ENCODE results near the gene RBFOX2. TPM values are rescaled to one million over a fixed set of nuclear protein-coding genes. Genes with fewer than 3 reads are reported as not detected.

RBFOX2 gene
- total RNA-seq, 1 donor from 2014 or later = 64.1 TPM

DNA sequence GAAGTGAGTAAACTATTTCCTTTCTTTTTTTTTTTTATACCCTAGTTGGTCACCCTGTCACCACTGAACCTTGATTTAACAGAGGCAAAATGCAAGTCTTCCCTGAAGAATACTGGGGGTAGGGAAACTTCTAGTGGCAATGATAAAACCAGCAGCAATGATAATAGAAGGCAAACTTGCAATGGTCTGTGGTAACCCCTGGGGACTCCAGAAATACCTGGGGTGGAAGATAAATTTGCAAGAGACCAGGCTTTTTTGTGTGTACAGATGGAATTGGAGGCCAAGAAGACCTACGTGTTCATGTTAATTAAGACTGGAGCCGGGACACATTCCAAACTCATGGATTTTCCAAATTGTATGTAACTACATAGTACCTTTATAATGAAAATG is 299.3 kb downstream of the RBFOX2 start:
- Histone ChIP-seq H3K36me3 (no peaks in the 10 kb centered on the region), H3K4me1 (no peaks in the 10 kb centered on the region), H3K27ac (no peak overlapping the region), H3K4me3 (no peak overlapping the region), H3K9me3 (no peaks in the 10 kb centered on the region), H3K27me3 (no peaks in the 10 kb centered on the region)
- intact Hi-C loops (cut with DNase I) = no loop called here
- TF ChIP-seq, protein P1, sequence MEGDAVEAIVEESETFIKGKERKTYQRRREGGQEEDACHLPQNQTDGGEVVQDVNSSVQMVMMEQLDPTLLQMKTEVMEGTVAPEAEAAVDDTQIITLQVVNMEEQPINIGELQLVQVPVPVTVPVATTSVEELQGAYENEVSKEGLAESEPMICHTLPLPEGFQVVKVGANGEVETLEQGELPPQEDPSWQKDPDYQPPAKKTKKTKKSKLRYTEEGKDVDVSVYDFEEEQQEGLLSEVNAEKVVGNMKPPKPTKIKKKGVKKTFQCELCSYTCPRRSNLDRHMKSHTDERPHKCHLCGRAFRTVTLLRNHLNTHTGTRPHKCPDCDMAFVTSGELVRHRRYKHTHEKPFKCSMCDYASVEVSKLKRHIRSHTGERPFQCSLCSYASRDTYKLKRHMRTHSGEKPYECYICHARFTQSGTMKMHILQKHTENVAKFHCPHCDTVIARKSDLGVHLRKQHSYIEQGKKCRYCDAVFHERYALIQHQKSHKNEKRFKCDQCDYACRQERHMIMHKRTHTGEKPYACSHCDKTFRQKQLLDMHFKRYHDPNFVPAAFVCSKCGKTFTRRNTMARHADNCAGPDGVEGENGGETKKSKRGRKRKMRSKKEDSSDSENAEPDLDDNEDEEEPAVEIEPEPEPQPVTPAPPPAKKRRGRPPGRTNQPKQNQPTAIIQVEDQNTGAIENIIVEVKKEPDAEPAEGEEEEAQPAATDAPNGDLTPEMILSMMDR (IDR thresholded peaks at IDR 0.05) = no peak
- no peak for DNase-seq
- no peak for ATAC-seq

DNA sequence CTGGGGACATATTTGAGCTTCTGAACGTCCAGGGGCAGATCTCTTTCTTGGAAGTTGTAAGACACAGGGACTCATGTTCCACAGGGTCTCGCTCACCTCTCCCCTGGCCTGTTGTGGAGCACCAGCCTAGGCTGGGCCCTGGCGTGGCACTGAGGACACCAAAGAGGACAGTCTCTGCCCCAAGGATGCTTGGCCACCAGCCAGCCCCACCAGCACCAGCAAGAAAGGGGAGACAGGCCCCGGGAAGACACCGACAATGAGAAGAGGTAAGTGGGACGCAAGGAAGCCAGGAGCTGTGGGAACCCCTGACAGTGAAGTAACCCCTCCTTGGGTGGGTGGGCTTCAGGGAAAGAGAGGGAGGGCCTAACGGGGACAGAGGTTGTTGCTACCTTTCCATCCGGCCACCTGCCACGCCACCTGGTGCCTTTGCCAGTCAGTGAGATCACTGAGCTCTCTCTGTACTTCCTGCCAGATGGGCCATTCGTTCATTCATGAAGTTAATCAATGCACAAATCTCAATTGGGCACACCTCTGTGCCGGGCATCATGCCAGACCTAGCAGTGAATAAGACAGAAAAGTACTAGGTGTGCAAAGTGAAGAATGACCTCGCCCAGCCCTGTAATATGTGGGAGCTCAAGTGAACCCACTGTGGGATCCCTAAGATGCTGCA is 299.9 kb downstream of the RBFOX2 start:
- no peaks in the 10 kb centered on the region for H3K36me3 ChIP-seq
- H3K27ac ChIP-seq = no peak overlapping the region
- no peaks in the 10 kb centered on the region for H3K9me3 ChIP-seq
- H3K4me3 ChIP-seq = no peak overlapping the region
- intact Hi-C loops (cut with DNase I) = no loop called here
- no peaks in the 10 kb centered on the region for H3K4me1 ChIP-seq
- TF ChIP-seq, protein P1 (IDR thresholded peaks at IDR 0.05) = no peak
- H3K27me3 ChIP-seq = no peaks in the 10 kb centered on the region
- no peak for DNase-seq
- no peak for ATAC-seq

DNA sequence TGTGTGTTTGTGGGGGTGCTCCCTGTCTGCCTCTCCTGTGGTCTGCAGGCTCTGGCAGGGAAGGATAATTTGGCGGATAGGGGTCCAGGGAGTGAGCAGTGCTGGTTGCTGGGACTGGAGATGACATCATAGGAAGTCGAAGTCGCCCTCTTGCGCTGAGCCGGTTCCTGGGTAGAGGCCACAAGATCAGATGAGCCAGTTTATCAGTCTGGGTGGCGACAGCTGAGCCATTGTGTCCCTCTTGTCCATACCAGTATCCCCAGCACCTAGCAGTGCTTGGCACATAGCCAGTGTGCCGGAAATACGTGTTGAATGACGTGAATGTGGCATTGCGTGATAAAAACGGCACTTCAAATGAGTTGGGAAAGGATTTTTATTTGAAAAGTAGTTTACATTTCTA is 301.2 kb downstream of the RBFOX2 start:
- TF ChIP-seq, protein P1 (IDR thresholded peaks at IDR 0.05) = no peak
- Histone ChIP-seq H3K9me3 (no peaks in the 10 kb centered on the region), H3K27ac (no peak overlapping the region), H3K4me1 (no peaks in the 10 kb centered on the region), H3K27me3 (no peaks in the 10 kb centered on the region), H3K36me3 (no peaks in the 10 kb centered on the region), H3K4me3 (no peak overlapping the region)
- DNase-seq (no peak), ATAC-seq (no peak)
- intact Hi-C loops (cut with DNase I) = no loop called here

DNA sequence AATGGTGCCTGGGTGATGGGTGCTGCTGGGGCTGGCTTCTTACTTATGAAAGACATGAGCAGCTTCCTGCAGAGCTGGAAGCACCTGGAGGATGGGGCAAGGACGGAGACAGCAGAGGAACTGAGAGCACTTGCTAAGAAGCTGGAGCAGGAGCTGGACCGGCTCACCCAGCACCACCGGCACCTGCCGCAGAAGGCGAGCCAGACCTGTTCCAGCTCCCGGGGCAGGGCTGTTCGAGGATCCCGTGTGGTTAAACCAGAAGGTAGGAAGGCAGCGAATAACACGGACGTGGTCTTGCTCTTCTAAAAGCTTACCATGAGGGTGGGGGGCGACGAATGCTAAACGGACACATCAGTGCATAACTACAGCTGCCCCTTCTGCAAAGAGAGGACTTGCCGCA is 301.7 kb downstream of the RBFOX2 start:
- ATAC-seq = no peak
- no peaks in the 10 kb centered on the region for H3K4me1 ChIP-seq
- no peak overlapping the region for H3K27ac ChIP-seq
- no peaks in the 10 kb centered on the region for H3K9me3 ChIP-seq
- intact Hi-C loops (cut with DNase I) = no loop called here
- TF ChIP-seq, protein P1 (IDR thresholded peaks at IDR 0.05) = no peak
- no peak overlapping the region for H3K4me3 ChIP-seq
- no peaks in the 10 kb centered on the region for H3K27me3 ChIP-seq
- DNase-seq = no peak
- no peaks in the 10 kb centered on the region for H3K36me3 ChIP-seq

GRCh38 chr22:35726398-35726797 is 302.2 kb downstream of the RBFOX2 start:
- Histone ChIP-seq H3K27me3 (no peaks in the 10 kb centered on the region), H3K4me3 (no peak overlapping the region), H3K36me3 (no peaks in the 10 kb centered on the region), H3K27ac (no peak overlapping the region), H3K9me3 (no peaks in the 10 kb centered on the region), H3K4me1 (no peaks in the 10 kb centered on the region)
- ATAC-seq (no peak), DNase-seq (no peak)
- intact Hi-C loops (cut with DNase I) = no loop called here
- TF ChIP-seq, protein P1 (IDR thresholded peaks at IDR 0.05) = no peak

GRCh38 chr22:35725521-35725920 is 303.1 kb downstream of the RBFOX2 start:
- H3K27me3 ChIP-seq = no peaks in the 10 kb centered on the region
- H3K27ac ChIP-seq = no peak overlapping the region
- no peaks in the 10 kb centered on the region for H3K4me1 ChIP-seq
- H3K9me3 ChIP-seq = no peaks in the 10 kb centered on the region
- H3K4me3 ChIP-seq = no peak overlapping the region
- DNase-seq (no peak), ATAC-seq (no peak)
- no peaks in the 10 kb centered on the region for H3K36me3 ChIP-seq
- intact Hi-C loops (cut with DNase I) = no loop called here
- TF ChIP-seq, protein P1 (IDR thresholded peaks at IDR 0.05) = no peak

Measured in upper lobe of right lung (tissue), 1 donor.